GM08714 (cell line): Measurements from ENCODE around the gene UTP25.

Experiments
- H3K4me3 ChIP-seq: fragments of 200-500 bp; sonication (Bioruptor generic); 2 replicates; pipeline ENCODE4 v1.5.1; 2014; ENCODE audit warnings: mild to moderate bottlenecking, low read length, inconsistent platforms
- ZNF274 ChIP-seq: IDR thresholded peaks from 2 replicates; pipeline ENCODE4 v1.6.1; 2012; ENCODE audit warnings: mild to moderate bottlenecking, low read depth, low read length

Gene UTP25

DNA sequence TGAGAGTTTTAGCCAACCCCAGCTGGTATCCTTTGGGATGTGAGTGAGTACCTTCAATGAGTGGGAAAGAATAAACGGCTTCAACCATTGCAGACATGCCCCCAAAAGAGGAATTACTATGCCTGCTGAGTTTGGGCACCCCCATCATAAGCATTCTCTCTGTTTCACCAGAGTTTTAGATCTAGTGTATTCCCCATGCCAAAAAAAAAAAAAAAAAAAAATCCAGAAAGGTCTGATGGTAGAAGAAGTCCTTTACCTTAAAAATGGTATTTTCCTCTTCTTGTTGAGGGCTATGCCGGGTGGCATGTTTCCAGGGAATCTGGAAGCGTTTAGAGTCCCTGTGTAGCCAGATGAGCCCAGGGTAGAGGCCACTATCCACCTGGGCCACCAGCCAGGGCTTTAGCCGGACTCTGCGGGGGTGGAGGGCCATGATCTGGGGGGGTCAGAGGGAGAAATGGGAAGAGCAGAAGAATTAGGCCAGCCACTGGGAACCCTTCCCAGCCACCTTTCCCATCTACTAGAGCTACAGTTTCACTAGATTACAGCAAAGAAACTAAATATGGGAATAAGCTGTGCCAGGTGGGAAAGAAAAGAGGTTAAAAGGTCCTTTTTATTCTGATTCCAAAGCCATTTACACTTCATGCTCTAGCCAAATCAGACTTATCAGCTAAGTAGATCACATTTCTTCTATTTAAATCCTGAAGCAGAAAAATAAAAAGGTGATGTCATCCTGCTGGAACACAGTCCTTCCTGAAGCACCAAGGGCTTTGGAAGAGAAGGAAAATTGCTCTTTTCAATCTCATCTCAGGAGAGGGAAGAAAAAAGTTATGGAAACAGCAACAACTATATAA lies 26.6 kb upstream of the UTP25 start:
- TF ChIP-seq ZNF274 = no peak
- H3K4me3 ChIP-seq = no peak overlapping the region

- H3K4me3 ChIP-seq = no peak overlapping the region
- TF ChIP-seq ZNF274 = no peak
Observed at GRCh38 chr1:209802117-209802779, 25.5 kb upstream of the UTP25 start.

- no peak overlapping the region for H3K4me3 ChIP-seq
- TF ChIP-seq ZNF274 = no peak
Observed at GRCh38 chr1:209802780-209803152, 25.0 kb upstream of the UTP25 start.

DNA sequence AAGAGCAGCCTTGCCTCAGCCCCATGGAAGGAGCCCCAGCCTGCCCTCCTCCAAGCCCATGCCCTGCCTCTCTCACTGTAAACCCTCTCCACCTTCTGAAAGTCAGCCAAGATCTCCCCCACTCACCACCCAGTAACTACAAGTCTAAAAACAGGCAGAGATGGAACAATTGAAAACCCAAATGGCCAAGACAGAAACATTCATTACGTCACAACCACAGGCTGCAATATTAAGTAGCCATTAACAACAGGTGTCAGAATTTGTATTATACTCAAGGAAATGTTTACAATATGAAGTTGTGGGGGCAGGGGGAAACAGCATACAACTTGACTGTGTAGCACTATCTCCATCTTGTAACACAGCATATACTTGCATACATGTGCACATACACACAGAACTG lies 24.2 kb upstream of the UTP25 start:
- no peak for TF ChIP-seq ZNF274

DNA sequence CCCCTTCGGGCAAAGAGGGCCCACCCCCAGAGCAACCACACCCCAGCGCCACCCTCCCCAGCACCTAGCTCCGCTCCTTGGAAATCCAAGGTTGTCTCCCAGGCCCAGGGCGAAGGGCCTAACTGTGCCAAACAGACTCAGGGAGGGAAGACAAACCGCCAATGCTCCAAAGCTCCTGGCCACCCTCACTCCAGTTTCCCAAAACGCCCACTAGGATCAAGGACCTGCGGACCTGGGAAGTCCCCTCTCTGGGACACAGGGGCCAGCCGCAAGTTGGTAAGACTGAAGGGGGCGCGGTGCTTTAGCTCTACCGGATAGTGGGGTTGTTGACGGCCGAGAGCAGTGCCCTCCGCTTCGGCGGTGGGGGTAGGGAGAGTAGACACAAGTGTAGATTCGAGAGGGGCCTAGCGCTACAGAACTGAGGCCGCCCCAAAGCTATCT lies 22.4 kb upstream of the UTP25 start:
- H3K4me3 ChIP-seq = no peak overlapping the region
- TF ChIP-seq ZNF274 = no peak

More for the DNA sequence above, 24.2 kb upstream of the UTP25 start:
- H3K4me3 ChIP-seq = no peak overlapping the region

- H3K4me3 ChIP-seq = peak within 1 kb of the TSS; percentile 49; the same call in 1 of the 2 replicates
- TF ChIP-seq ZNF274 = no peak
Observed at GRCh38 chr1:209805875-209806760, 21.7 kb upstream of the UTP25 start, which contains the start of gene IRF6. TSS of gene IRF6 (minus strand) at chr1:209806142. CDS start at chr1:209801413, 4,729 bp downstream.

DNA sequence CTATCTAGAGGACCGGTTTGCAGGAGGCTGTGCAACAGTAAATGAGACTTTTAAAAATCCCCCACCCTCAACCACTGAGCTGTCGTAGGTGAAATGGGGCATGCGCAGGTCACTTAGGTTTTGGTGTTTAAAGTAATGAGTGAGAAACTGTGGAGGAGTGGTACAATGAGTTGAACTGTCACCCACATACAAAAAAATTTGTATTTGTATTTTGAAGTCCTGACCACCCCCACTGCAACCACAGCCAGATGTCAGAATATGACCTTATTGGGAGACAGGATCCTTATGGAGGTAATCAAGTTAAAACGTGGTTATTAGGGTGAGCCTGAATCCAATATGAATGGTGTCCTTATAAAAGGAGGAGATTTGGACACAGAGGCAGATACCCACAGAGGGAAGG lies 20.3 kb upstream of the UTP25 start:
- no peak overlapping the region for H3K4me3 ChIP-seq
- no peak for TF ChIP-seq ZNF274

DNA sequence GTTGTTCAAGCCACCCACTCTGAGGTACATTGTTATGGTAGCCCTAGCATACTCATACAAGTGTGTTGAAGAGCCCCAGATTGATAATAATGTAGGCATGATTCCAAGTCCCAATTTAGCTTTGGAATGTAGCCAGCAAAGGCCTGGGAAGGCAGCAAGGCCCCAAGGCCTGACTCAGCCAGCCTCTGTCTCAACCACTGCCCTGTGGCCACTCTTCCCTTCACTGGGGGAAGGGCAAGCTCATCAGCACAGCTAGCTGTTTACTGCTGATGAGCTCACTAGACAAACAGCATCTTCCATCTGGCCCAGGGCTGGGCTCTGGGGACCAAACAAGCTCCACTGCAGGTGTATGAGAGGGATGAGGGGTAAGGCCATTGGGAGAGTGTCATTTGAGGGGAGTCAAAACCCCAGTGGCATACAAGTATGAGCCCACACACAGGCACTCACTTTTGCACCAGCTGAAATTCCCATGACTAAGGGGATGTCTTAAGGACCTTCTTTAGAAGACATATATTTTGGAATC lies 19.7 kb upstream of the UTP25 start:
- no peak overlapping the region for H3K4me3 ChIP-seq
- TF ChIP-seq ZNF274 = no peak

DNA sequence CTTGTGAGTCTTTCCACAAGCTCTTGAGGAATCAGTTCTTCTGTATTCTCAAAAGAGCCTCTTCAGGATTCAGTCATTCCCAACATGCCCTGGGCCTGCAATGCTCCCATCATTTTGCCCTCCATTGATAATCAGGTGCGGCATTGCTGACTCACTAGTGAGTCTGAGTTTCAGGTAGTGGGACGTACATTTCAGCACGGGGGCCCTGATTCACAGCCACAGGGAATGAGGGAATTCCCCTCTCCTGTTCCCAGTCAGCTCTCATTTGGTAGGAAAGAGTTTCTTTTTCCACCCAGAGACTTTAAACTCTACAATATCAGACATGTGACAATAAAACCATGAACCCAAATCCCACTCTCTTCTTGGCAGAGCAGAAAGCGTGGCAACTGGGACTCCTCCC lies 18.2 kb upstream of the UTP25 start:
- H3K4me3 ChIP-seq = no peak overlapping the region
- TF ChIP-seq ZNF274 = no peak

DNA sequence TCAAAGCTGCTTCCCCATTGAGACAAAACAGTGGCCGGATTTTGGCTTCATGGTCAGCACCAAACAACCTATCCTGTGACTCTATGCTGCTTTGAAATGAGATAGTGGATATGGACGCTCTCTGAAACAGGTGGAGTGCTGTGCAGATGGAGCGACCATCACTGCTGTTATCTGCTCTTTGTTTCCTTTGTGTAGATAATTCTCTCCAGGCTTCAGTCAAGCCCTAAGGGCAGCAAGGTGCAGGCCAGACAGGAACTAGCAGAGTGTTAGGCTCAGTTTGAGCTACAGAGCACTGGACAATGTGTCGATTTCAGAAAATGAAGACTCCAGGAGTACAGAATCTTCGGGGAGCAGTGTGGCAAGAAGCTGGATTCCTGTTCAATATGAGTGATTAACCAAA lies 17.0 kb upstream of the UTP25 start:
- no peak overlapping the region for H3K4me3 ChIP-seq
- no peak for TF ChIP-seq ZNF274

DNA sequence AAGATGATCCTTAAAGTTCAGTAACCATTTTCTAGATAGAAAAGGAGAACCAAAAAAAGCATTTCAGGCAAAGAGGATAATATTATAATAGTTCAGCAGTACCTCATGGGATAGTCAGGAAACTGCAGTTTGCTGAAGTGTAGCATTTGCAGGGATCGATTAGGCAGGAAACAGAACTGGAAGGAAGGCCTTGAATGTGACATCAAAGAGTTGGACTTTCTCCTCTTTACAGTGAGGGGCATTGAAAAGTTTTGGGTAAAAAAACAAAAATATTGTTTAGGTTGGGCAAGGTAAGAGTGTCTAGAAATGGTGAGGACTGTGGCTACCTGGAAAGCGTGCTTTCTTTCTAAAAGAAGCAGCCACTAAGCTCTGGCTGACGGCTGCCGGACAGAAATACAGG lies 13.9 kb upstream of the UTP25 start:
- no peak for TF ChIP-seq ZNF274
- no peak overlapping the region for H3K4me3 ChIP-seq

DNA sequence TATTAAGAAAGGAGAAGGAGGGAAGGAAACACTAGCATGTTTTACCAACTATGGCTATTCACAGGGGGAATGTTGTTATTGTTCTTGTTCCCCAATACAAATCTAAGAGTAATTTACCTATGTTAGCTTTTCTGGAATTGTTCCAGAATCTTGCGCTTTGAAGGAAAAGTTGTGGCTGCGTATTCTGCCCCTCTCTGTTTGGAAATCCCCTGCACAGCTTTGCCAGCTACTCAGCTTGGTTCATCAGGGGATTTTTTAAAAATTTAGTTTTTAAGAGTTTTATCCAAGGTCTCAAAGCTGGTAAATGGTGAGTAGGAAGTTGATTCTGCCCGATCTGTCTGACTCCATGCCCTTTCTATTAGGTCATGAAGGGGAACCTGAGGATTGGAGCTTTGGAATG lies 12.3 kb upstream of the UTP25 start:
- TF ChIP-seq ZNF274 = no peak
- H3K4me3 ChIP-seq = no peak overlapping the region

DNA sequence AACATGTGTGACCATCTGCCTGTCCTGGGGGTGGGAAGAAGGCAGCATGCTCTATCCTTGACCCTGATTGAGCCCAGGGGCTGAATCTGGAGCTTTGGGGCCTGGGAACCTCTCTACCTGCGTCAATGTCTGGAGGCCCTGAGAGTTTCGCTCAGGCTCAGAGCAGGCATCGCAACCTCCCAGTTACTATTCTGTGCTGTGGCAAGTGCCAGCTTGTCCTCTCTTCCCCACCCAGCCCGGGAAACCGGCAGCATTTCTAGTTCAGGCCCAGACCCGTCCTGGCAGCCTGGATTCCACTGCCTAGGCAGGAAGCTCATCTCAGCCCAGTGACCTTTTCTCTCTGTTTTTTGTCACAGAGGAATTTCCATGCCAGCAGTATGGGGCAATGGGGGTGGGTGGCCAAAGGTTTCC lies 11.8 kb upstream of the UTP25 start:
- no peak for TF ChIP-seq ZNF274
- no peak overlapping the region for H3K4me3 ChIP-seq

DNA sequence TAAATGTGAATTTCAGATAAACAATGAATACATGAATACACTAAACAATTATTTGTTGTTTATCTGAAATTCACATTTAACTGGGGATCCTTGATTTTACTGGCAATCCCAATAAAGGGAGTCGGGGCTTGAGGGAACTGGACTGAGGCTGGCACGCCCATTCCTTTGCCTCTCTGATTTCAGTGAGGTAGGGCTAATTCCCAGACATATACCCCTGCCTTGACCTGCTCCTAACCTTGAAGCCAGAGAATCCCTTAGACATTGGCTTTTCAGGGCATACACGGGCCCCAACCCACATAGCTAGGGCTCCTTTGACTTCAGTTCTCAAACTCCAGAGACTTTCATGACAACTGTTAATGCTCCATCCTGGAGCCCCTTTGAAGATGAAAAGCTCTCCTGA lies 10.8 kb upstream of the UTP25 start:
- no peak for TF ChIP-seq ZNF274
- no peak overlapping the region for H3K4me3 ChIP-seq

DNA sequence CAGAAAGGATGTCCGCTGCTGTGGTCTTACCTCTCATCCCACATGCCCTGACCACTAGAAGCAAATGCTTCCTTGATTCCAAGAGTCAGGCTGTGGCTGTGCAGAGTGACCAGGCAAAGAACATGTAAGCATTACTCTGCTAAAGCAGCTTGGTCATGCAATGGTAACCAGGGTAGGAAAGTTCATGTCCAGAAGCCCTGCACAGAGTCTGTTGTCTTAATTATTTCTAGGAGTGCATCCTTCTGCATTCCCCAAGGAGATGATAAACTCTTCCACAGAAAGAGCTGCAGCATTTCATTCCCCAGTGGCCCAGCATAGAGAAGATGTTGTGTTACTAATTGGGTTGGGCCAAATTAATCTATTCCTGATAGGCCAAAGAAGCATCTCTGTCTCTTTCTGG lies 10.1 kb upstream of the UTP25 start:
- TF ChIP-seq ZNF274 = no peak
- H3K4me3 ChIP-seq = no peak overlapping the region
